H9 (cell line): ENCODE results near the gene CALR. TPM values are rescaled to one million over a fixed set of nuclear protein-coding genes. Genes with fewer than 3 reads are reported as not detected.
A peak's percentile ranks its signal among the peaks of the same experiment; 100 is the strongest.
"Not testable (repeated sequence)": the region's sequence is repeated elsewhere in the genome, so short reads cannot be mapped to it uniquely, and the experiment has no call there.

Experiments
- DNase-seq: peaks from one replicate; pipeline ENCODE4 v3.0.0-alpha.2; 2017
- H2AFZ ChIP-seq: one replicate; pipeline ENCODE4 v1.6.1; 2013; ENCODE audit warnings: mild to moderate bottlenecking, low read length, control low read depth, moderate library complexity
- H2AK5ac ChIP-seq: 2 replicates; pipeline ENCODE4 v1.6.1; 2013; ENCODE audit warnings: low read length, control low read depth, mixed read lengths; ENCODE audit not compliant: insufficient read length
- H2BK120ac ChIP-seq: one replicate; pipeline ENCODE4 v1.6.1; 2013; ENCODE audit warnings: low read depth, mild to moderate bottlenecking, low read length, control low read depth, inconsistent platforms; ENCODE audit not compliant: poor library complexity, severe bottlenecking
- H2BK12ac ChIP-seq: 2 replicates; pipeline ENCODE4 v1.6.1; 2013; ENCODE audit warnings: low read length, control low read depth, mixed read lengths, low read depth; ENCODE audit not compliant: insufficient read length
- H2BK15ac ChIP-seq: 2 replicates; pipeline ENCODE4 v1.6.1; 2013; ENCODE audit warnings: low read depth, low read length, control low read depth
- H2BK20ac ChIP-seq: one replicate; pipeline ENCODE4 v1.6.1; 2013; ENCODE audit warnings: low read depth, mild to moderate bottlenecking, low read length, control low read depth, inconsistent platforms; ENCODE audit not compliant: poor library complexity, severe bottlenecking
- H2BK5ac ChIP-seq: 2 replicates; pipeline ENCODE4 v1.6.1; 2013; ENCODE audit warnings: low read length, control low read depth, mixed read lengths; ENCODE audit not compliant: insufficient read length
- H3K14ac ChIP-seq: 2 replicates; pipeline ENCODE4 v1.6.1; 2013; ENCODE audit warnings: low read length, control low read depth; ENCODE audit not compliant: insufficient read depth
- H3K18ac ChIP-seq: 2 replicates; pipeline ENCODE4 v1.6.1; 2013; ENCODE audit warnings: low read depth, mild to moderate bottlenecking, mixed read lengths, low read length, control low read depth; ENCODE audit not compliant: insufficient read length
- H3K23ac ChIP-seq: 2 replicates; pipeline ENCODE4 v1.6.1; 2013; ENCODE audit warnings: low read length, control low read depth, mixed read lengths, low read depth; ENCODE audit not compliant: insufficient read length
- H3K23me2 ChIP-seq: 2 replicates; pipeline ENCODE4 v1.6.1; 2013; ENCODE audit warnings: low read depth, mild to moderate bottlenecking, mixed read lengths, low read length, control low read depth; ENCODE audit not compliant: insufficient read length, poor library complexity, severe bottlenecking
- H3K27ac ChIP-seq: 2 replicates; pipeline ENCODE4 v1.5.1; 2013; ENCODE audit warnings: low read length, control low read depth, mixed read lengths, low read depth; ENCODE audit not compliant: insufficient read length
- H3K27me3 ChIP-seq: 2 replicates; pipeline ENCODE4 v1.6.1; 2013; ENCODE audit warnings: low read length, control low read depth, inconsistent platforms; ENCODE audit not compliant: insufficient read depth
- H3K4ac ChIP-seq: 2 replicates; pipeline ENCODE4 v1.6.1; 2013; ENCODE audit warnings: low read depth, mild to moderate bottlenecking, control low read depth, inconsistent platforms, low read length, moderate library complexity
- H3K4me1 ChIP-seq: 2 replicates; pipeline ENCODE4 v1.6.1; 2013; ENCODE audit warnings: low read length, control low read depth, inconsistent platforms; ENCODE audit not compliant: insufficient read depth
- H3K4me2 ChIP-seq: 2 replicates; pipeline ENCODE4 v1.6.1; 2013; ENCODE audit warnings: low read length, control low read depth, mixed read lengths; ENCODE audit not compliant: insufficient read length, insufficient read depth
- H3K56ac ChIP-seq: 2 replicates; pipeline ENCODE4 v1.6.1; 2013; ENCODE audit warnings: low read depth, mild to moderate bottlenecking, mixed read lengths, low read length, control low read depth; ENCODE audit not compliant: insufficient read length
- H3K79me1 ChIP-seq: 2 replicates; pipeline ENCODE4 v1.6.1; 2013; ENCODE audit warnings: low read depth, mild to moderate bottlenecking, moderate library complexity, low read length, control low read depth, inconsistent platforms; ENCODE audit not compliant: insufficient read depth, poor library complexity, severe bottlenecking
- H3K79me2 ChIP-seq: 2 replicates; pipeline ENCODE4 v1.6.1; 2013; ENCODE audit warnings: low read length, control low read depth, inconsistent platforms; ENCODE audit not compliant: insufficient read depth
- H3K9ac ChIP-seq: 2 replicates; pipeline ENCODE4 v1.6.1; 2013; ENCODE audit warnings: low read length, control low read depth, mixed read lengths; ENCODE audit not compliant: insufficient read length; ENCODE audit errors: extremely low read depth
- H3K9me3 ChIP-seq: one replicate; pipeline ENCODE4 v1.6.1; 2013; ENCODE audit warnings: low read depth, low read length, inconsistent platforms; ENCODE audit not compliant: control insufficient read depth
- H3T11ph ChIP-seq: one replicate; pipeline ENCODE4 v1.6.1; 2013; ENCODE audit warnings: mild to moderate bottlenecking, low read length, control low read depth, inconsistent platforms
- H4K20me1 ChIP-seq: one replicate; pipeline ENCODE4 v1.6.1; 2013; ENCODE audit not compliant: control insufficient read depth, insufficient read length, insufficient read depth
- H4K5ac ChIP-seq: 2 replicates; pipeline ENCODE4 v1.6.1; 2013; ENCODE audit warnings: low read depth, mild to moderate bottlenecking, mixed read lengths, low read length, control low read depth; ENCODE audit not compliant: insufficient read length
- H4K8ac ChIP-seq: replicated peaks from 2 replicates; pipeline ENCODE4 v1.6.1; 2013; ENCODE audit warnings: low read length, control low read depth, mixed read lengths, low read depth; ENCODE audit not compliant: insufficient read length
- H4K91ac ChIP-seq: 2 replicates; pipeline ENCODE4 v1.6.1; 2013; ENCODE audit warnings: low read depth, mild to moderate bottlenecking, moderate library complexity, mixed read lengths, low read length, control low read depth; ENCODE audit not compliant: insufficient read length
- H3K27ac Mint-ChIP-seq, 3 experiments: 2 replicates in 2 of 3; 3 replicates in 1 of 3; pipeline ENCODE4 v1.8.0; 2020 to 2021; ENCODE audit warnings: mixed read lengths in 3 of 3, mild to moderate bottlenecking in 1 of 3, moderate library complexity in 1 of 3
- H3K27me3 Mint-ChIP-seq: 2 replicates; pipeline ENCODE4 v1.8.0; 2021; ENCODE audit warnings: low read depth, mild to moderate bottlenecking, moderate library complexity, mixed read lengths
- H3K36me3 Mint-ChIP-seq, 3 experiments: 2 replicates in 2 of 3; 3 replicates in 1 of 3; pipeline ENCODE4 v1.8.0; 2020 to 2021; ENCODE audit warnings: low read depth in 3 of 3, mixed read lengths in 3 of 3; ENCODE audit not compliant: insufficient read depth in 1 of 3
- H3K4me1 Mint-ChIP-seq, 2 experiments: 2 replicates each; pipeline ENCODE4 v1.8.0; 2020; ENCODE audit warnings: mixed read lengths in 2 of 2
- H3K4me3 Mint-ChIP-seq, 2 experiments: 2 replicates in 1 of 2; 3 replicates in 1 of 2; pipeline ENCODE4 v1.8.0; 2020 to 2021; ENCODE audit warnings: mild to moderate bottlenecking in 2 of 2, mixed read lengths in 2 of 2, moderate library complexity in 1 of 2
- H3K9me3 Mint-ChIP-seq, 2 experiments: 2 replicates in 1 of 2; 3 replicates in 1 of 2; pipeline ENCODE4 v1.8.0; 2020; ENCODE audit warnings: mild to moderate bottlenecking in 2 of 2, mixed read lengths in 2 of 2, moderate library complexity in 1 of 2
- CTCF ChIP-seq: fragments of 200-600 bp; sonication (generic); conservative IDR thresholded peaks from 3 replicates; pipeline ENCODE4 v1.8.0; 2021; ENCODE audit warnings: antibody characterized with exemption, mild to moderate bottlenecking
- WGBS: extraction: QIAGEN DNeasy Blood & Tissue Kit; methylation state at CpG from one replicate; pipeline ENCODE4 v1.1.7; 2013; ENCODE audit warnings: missing lambda C conversion rate, low lambda C conversion rate, mixed read lengths; ENCODE audit not compliant: insufficient read length; ENCODE audit errors: extremely low coverage; 5-methylcytosine and 5-hydroxymethylcytosine counted together
- total RNA-seq: library from RNA; stranded (reverse); gene quantifications from 2 replicates; pipeline ENCODE4 v1.2.1, GENCODE V29; 2021

Gene CALR
- total RNA-seq, 1 experiment from 2014 or later, result 887 TPM

GRCh38 chr19:12913851-12914690 is 24.3 kb upstream of the CALR start:
- Histone ChIP-seq H3K23ac (no peak overlapping the region), H3T11ph (no peak overlapping the region), H3K4me2 (no peak overlapping the region), H4K8ac (no peak overlapping the region), H3K4me1 (peaks cover 4% of the 10 kb centered on the region; the same call in 1 of the 2 replicates), H3K4ac (no peak overlapping the region), H2AFZ (no peak overlapping the region), H3K27me3 (peaks cover 5% of the 10 kb centered on the region; the same call in 1 of the 2 replicates), H3K14ac (no peak overlapping the region), H2BK5ac (no peak overlapping the region), H4K91ac (no peak overlapping the region), H3K27ac (no peak overlapping the region), H3K9ac (no peak overlapping the region), H2BK15ac (no peak overlapping the region), H2BK120ac (no peak overlapping the region), H2AK5ac (no peak overlapping the region), H3K56ac (no peak overlapping the region), H3K79me2 (no peaks in the 10 kb centered on the region), H3K23me2 (no peaks in the 10 kb centered on the region), H3K79me1 (no peaks in the 10 kb centered on the region), H3K9me3 (no peaks in the 10 kb centered on the region), H3K18ac (peak overlapping the region; percentile 31), H4K20me1 (no peaks in the 10 kb centered on the region), H2BK20ac (no peak overlapping the region), H2BK12ac (no peak overlapping the region), H4K5ac (no peak overlapping the region)
- peaks cover 0 to 1% (median 0%) of the 10 kb centered on the region in 3 experiments; a peak in 2 of 7 replicates for H3K36me3 Mint-ChIP-seq
- peaks cover 20% of the 10 kb centered on the region for H3K27me3 Mint-ChIP-seq
- no CpG with 5 or more reads among the region's 12 CpGs for WGBS
- peaks cover 7% of the 10 kb centered on the region in 2 experiments for H3K9me3 Mint-ChIP-seq
- H3K27ac Mint-ChIP-seq, result peak overlapping the region; percentile 86 to 99 (median 96)
- DNase-seq, result no peak
- H3K4me1 Mint-ChIP-seq, result peaks cover 20 to 30% of the 10 kb centered on the region in 2 experiments
- H3K4me3 Mint-ChIP-seq, result peak overlapping the region in 1 of 2 experiments; percentile 69; a peak in 3 of 5 replicates
- no peak for TF ChIP-seq CTCF

GRCh38 chr19:12915860-12916259 is 22.5 kb upstream of the CALR start:
- H4K20me1 ChIP-seq, H3K27ac Mint-ChIP-seq: not testable (repeated sequence)

More at GRCh38 chr19:12915860-12916259, 22.5 kb upstream of the CALR start:
- H3K27me3 Mint-ChIP-seq, result peaks cover 24% of the 10 kb centered on the region
- not testable (repeated sequence) for H3K14ac ChIP-seq, H2BK120ac ChIP-seq, H3K27ac ChIP-seq, H3K56ac ChIP-seq, H3K18ac ChIP-seq, H2BK15ac ChIP-seq, H4K5ac ChIP-seq, H3K23ac ChIP-seq, H3K4ac ChIP-seq, H2AK5ac ChIP-seq, H3T11ph ChIP-seq, H2AFZ ChIP-seq, H3K27me3 ChIP-seq, H3K23me2 ChIP-seq, H3K79me1 ChIP-seq, H3K4me1 ChIP-seq, H3K9ac ChIP-seq, H2BK5ac ChIP-seq, H2BK12ac ChIP-seq, H3K9me3 Mint-ChIP-seq, H3K4me2 ChIP-seq, DNase-seq, H4K8ac ChIP-seq, H2BK20ac ChIP-seq, H3K79me2 ChIP-seq, H3K36me3 Mint-ChIP-seq, H3K9me3 ChIP-seq, H3K4me3 Mint-ChIP-seq, H4K91ac ChIP-seq
- H3K4me1 Mint-ChIP-seq, result peaks cover 20 to 28% of the 10 kb centered on the region in 2 experiments
- no CpG with 5 or more reads among the region's 4 CpGs for WGBS
